HG03066 (cell line): ENCODE results near the gene RECQL.
A peak's percentile ranks its signal among the peaks of the same experiment; 100 is the strongest.
"Not testable (repeated sequence)": the region's sequence is repeated elsewhere in the genome, so short reads cannot be mapped to it uniquely, and the experiment has no call there.

Source experiments
- ATAC-seq: cut with Tn5 transposase; IDR thresholded peaks from one replicate; pipeline ENCODE4 v1.9.1; 2021; ENCODE audit warnings: low read depth; ENCODE audit not compliant: unreplicated experiment

RECQL gene

GRCh38 chr12:21507849-21508248 lies 6.4 kb upstream of the RECQL start:
- no peak for ATAC-seq

- ATAC-seq, result no peak
Measured at GRCh38 chr12:21505888-21506287, 4.5 kb upstream of the RECQL start.

DNA sequence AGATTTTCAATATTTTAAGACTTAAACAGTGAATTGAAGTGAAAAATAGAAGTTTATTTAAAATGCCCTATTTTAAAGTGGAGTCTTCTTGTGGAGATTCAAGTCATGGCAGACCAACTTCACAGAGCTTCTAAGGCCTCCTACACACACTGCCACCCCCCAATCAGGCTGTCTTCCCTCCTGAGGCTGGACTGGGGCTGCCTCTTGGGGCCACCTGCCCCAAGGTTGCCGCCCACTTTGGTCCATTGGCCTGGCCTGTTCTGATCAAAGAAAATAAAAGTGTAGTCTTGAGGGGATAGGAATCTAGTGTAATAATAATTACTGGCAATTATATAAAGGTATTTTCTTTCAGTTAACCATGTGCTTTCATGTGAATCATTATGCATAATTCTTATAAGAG lies 1.4 kb upstream of the RECQL start:
- ATAC-seq, result no peak

GRCh38 chr12:21502164-21502496 lies 695 bp upstream of the RECQL start:
- peak; percentile 5 for ATAC-seq

- peak; percentile 0 for ATAC-seq
Measured at GRCh38 chr12:21500786-21501257, 613 bp downstream of the RECQL start.

GRCh38 chr12:21499765-21500164 lies 1.7 kb downstream of the RECQL start:
- ATAC-seq, result no peak

- ATAC-seq, result no peak
Measured at GRCh38 chr12:21485998-21486397, 15.4 kb downstream of the RECQL start.

DNA sequence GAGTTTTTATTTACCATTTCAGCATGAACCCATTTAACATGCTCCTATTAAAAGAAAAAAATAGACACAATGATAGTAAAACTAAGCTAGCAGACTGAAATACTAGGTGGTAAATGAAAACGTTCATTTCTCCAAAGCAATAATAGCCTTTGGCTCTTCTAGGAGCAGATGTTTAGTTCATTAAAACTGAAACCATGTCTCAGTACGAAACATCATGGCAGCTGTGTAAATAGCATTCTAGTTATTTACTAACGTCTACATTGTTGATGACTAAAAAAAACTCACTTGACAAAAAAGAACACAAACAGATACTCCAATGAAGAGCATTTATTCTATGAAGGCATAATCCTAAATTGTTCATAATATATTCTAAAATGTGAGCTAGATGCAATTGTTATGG lies 17.9 kb downstream of the RECQL start:
- ATAC-seq, result no peak

- ATAC-seq, result no peak
Measured at GRCh38 chr12:21478756-21479455, 22.5 kb downstream of the RECQL start.

GRCh38 chr12:21476949-21477348 lies 24.5 kb downstream of the RECQL start:
- ATAC-seq, result no peak

- ATAC-seq, result no peak
Measured at GRCh38 chr12:21475552-21475951, 25.9 kb downstream of the RECQL start.

GRCh38 chr12:21472197-21472823 lies 29.1 kb downstream of the RECQL start:
- no peak for ATAC-seq

DNA sequence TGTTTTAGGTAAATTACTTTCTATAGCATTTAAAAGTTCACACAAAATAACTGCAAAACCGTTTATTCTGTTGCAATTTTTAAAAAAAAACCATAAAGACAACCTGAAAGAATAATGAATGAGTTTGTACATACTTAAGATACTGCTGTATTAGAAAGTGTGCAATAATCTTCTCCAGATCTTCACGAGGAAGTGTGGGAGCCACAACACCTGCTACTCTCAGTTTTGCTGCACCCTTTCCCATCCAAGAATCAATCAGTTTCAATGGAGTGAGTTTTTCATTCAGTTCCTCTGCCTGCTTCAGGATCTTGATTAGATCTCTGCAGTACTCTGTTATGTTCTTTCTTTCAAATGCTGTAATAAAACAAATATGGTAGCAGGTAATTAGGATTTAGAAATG lies 30.1 kb downstream of the RECQL start:
- ATAC-seq, result no peak

- not testable (repeated sequence) for ATAC-seq
Measured at GRCh38 chr12:21467334-21467733, 34.1 kb downstream of the RECQL start.

DNA sequence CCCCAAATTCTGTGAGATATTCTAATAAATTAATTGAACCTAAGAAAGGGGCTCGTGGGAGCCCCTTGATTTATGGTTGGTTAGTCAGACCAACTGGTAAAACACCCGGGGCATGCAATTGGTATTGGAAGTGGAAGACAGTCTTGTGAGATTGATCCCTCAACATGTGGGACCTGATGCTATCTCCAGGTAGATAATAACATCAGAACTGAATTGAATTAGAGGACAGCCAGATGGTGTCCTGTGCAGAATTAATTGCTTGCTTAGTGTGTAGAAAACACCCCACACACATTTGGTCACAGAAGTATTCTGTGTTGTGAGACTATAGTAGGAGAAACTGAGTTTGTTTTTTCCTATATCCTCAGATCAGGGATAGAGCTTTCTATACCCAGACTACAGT lies 42.0 kb downstream of the RECQL start:
- ATAC-seq, result no peak

- no peak for ATAC-seq
Measured at GRCh38 chr12:21456291-21456780, 45.1 kb downstream of the RECQL start.

DNA sequence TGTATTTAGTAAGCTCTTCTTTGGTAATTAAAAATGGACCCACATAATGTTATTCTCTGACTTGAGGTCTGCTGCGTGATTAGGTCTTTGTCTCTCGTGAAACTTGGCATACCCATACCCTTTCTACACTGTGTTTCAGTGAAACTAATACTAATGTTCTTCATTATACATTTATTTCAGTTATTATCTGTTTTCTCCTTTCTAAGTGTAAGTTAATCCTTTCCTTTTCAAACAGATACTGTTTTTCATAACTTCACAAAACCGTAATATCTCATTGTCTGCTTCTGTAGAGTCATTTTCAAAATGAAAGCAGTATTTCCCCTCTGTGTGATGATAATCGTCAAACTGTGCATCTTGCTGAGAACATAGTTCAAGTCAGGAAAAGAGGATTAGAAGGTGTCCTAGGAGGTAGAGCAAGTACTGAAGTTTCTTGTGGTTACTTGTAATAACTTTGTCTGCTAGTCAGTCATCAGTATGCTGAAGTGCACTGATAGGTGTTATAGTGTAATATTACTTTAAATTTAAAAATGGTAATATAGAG lies 48.1 kb downstream of the RECQL start:
- peak; percentile 72 for ATAC-seq

DNA sequence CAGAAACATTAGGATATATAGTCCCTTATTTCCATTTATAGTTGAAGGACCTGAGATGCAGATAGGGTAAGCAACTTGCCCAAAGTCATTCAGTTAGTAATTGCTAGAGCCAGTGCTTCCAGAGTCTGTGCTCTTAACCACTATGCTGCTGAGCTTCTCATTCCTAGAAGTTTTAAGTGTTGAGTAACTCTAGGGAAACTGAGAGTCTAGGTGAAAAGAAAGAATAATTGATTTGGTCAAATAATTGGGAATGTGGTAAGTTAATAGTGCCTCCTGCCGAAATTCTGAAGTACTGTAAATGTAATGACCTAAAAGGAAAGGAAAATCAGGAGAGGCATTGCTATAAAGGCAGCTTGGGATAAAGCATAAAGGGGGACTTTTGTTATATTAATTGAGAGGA lies 49.9 kb downstream of the RECQL start:
- ATAC-seq, result no peak

DNA sequence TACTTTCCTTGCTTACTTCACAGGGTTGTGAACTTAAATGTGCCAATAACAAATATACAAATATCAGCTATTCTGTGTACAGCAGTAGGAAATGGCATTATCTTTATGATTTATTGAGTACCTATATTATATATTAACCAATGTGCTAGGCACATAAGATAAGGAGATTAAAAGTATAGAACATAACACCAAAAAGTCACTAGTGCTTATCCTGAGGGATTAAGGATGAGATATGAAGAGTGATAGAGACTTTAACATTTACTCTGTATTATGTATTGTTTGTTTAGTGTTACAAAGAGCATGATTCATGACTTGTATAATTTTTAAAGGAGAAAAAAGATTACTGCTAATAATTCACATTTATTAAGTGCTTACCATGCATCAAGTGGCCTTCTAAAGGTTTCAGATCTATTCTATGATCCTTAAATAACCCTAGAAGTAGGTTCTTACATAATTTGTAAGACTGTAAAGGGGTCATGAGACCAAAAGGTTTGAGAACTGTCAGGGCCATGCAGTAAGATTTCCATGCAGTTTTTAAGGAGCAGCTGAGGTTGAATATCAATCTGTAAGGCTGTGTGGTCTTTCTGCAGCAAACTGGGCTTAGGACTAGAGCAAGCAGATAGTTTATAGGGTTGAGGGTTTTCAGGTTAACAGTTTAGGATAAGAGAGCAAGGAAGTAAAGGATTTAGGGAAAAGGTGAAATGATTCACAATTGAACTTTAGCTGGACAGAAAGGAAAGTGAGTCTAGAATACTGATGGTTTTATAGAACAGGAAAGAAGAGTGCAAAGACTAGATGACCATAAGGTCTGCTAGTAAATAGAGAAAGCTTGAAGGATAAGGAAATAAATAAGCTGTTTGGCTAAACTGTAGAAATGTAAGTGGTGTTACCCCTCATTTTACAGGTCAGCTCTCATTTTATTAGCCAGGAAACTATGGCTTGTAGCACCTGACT lies 57.0 kb downstream of the RECQL start:
- ATAC-seq, result no peak

- ATAC-seq, result no peak
Measured at GRCh38 chr12:21439347-21439746, 62.1 kb downstream of the RECQL start.

DNA sequence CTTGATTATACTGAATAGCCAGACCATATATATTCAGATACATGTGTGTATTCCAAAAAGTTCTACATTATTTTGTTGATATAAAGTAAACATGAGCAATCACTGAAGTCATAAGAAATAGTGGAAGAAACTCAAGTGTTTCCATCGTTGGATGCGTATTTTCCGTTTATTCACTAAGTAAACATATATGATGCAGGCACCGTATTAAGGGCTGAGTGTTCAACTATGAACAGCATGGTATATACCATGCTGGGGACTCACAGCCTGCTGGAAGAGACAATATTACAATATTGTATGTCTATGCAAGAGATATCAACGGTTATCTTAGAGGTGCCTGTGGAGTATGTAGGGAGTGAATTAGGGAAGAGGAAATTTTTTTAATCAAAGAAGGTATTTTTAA lies 62.8 kb downstream of the RECQL start:
- ATAC-seq, result no peak
